ENCODE results near the gene WDR5B. TPM values are rescaled to one million over a fixed set of nuclear protein-coding genes. Genes with fewer than 3 reads are reported as not detected.

Gene WDR5B
- total RNA-seq, 1 donor from 2014 or later: 6.2 TPM

- no peaks in the 10 kb centered on the region for H3K9me3 Mint-ChIP-seq
- TF ChIP-seq CTCF (IDR thresholded peaks at IDR 0.05; ENCODE audit: unreplicated experiment): no peak
- H3K36me3 Mint-ChIP-seq: peaks cover 21% of the 10 kb centered on the region
- no peaks in the 10 kb centered on the region for H3K27me3 Mint-ChIP-seq (ENCODE audit: low read depth)
- no peak for DNase-seq (ENCODE audit: low spot score in 2 of 2, unreplicated experiment in 2 of 2)
- H3K4me3 Mint-ChIP-seq: no peak overlapping the region
- H3K4me1 Mint-ChIP-seq: no peaks in the 10 kb centered on the region
- H3K27ac Mint-ChIP-seq: no peak overlapping the region
Measured at GRCh38 chr3:122364490-122364889, 51.4 kb downstream of the WDR5B start.

Other genes with a start within 250 kb of the WDR5B start
- gene CASR, start 232.4 kb downstream of the WDR5B start, total RNA-seq: 0.02 TPM in 2 of 3 replicates, not detected in the other
- gene CSTA, start 90.8 kb downstream of the WDR5B start, total RNA-seq: not detected in 3 replicates
- 28.6 to 34.0 TPM (median 29.8 TPM) in 3 replicates for gene MIX23, start 32.8 kb downstream of the WDR5B start, total RNA-seq
- gene FAM162A, start 31.9 kb downstream of the WDR5B start, total RNA-seq: 50.8 to 52.8 TPM (median 51.2 TPM) in 3 replicates
- gene KPNA1, start 98.9 kb upstream of the WDR5B start, total RNA-seq: 63.4 to 66.3 TPM (median 65.6 TPM) in 3 replicates
- gene PARP9, start 148.2 kb upstream of the WDR5B start, total RNA-seq: 27.3 to 32.5 TPM (median 30.0 TPM) in 3 replicates
- 28.1 to 32.5 TPM (median 30.3 TPM) in 3 replicates for gene DTX3L, start 148.3 kb upstream of the WDR5B start, total RNA-seq
- gene PARP15, start 161.6 kb upstream of the WDR5B start, total RNA-seq: 0.20 to 0.27 TPM (median 0.22 TPM) in 3 replicates